ENCODE data around the gene INTU.

DNA sequence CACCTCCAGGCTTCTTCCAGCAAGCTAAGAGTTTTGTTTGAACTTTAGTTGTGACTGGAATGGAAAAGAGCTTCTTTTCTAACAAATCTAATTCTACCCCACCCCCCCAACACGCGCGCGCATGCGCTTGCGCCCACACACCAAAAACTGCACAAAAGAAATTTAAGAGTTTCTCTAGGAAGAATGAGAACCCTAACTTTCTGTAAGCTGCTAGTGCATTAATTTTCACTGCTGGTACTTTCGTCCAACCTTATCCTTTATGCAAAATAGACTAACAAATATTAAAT is 9.0 kb upstream of the INTU start:
- TF ChIP-seq ZBTB17 (tag by site-specific recombination; IDR thresholded peaks at IDR 0.05) (no peak), KLF10 (tag by site-specific recombination; IDR thresholded peaks at IDR 0.05) (no peak), REST (tag by site-specific recombination; IDR thresholded peaks at IDR 0.05) (no peak), ZNF596 (tag by site-specific recombination; IDR thresholded peaks at IDR 0.05) (no peak), CTCF (tag by site-specific recombination; IDR thresholded peaks at IDR 0.05) (no peak), PATZ1 (tag by site-specific recombination; IDR thresholded peaks at IDR 0.05) (no peak), ZBTB49 (tag by site-specific recombination; IDR thresholded peaks at IDR 0.05; ENCODE audit: low read depth) (no peak)
- TF ChIP-seq, protein P1, sequence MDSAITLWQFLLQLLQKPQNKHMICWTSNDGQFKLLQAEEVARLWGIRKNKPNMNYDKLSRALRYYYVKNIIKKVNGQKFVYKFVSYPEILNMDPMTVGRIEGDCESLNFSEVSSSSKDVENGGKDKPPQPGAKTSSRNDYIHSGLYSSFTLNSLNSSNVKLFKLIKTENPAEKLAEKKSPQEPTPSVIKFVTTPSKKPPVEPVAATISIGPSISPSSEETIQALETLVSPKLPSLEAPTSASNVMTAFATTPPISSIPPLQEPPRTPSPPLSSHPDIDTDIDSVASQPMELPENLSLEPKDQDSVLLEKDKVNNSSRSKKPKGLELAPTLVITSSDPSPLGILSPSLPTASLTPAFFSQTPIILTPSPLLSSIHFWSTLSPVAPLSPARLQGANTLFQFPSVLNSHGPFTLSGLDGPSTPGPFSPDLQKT (IDR thresholded peaks at IDR 0.05; ENCODE audit: borderline replicate concordance, low read depth, low read length): no peak

Measured in HEK293 (cell line).